Stimulated activated CD4-positive, alpha-beta T cell treated with anti-CD3 and anti-CD28 coated beads, Interleukin-4, amount 100 ng/mL, for 48 hours (primary cell): ENCODE measurements around the gene PNRC2.
"Not testable (repeated sequence)": the region's sequence is repeated elsewhere in the genome, so short reads cannot be mapped to it uniquely, and the experiment has no call there.

Experiments used
- DNase-seq, 2 donors: peaks; one replicate each; pipeline ENCODE4 v3.0.0-alpha.2; 2020; ENCODE audit warnings: low read depth in 2 of 2

Gene PNRC2

DNA sequence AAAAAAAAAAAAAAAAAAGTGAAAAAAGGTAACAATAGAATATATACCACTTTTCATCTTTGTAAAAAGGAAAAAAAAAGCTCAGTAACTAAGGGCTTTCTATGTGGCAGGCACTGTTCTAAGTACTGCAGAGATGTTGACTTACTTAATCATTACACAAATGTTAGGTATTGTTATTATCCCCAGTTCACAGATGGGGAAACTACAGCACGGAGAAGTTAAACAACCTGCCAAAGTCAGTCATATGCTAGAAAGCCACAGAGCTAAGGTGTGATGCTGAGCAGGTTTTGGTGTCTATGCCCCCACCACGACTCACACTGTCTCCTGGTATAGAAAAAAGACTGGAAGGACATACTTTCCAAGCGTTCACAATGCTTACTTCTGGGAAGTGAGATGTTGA lies 6.6 kb upstream of the PNRC2 start:
- no peak for DNase-seq

DNA sequence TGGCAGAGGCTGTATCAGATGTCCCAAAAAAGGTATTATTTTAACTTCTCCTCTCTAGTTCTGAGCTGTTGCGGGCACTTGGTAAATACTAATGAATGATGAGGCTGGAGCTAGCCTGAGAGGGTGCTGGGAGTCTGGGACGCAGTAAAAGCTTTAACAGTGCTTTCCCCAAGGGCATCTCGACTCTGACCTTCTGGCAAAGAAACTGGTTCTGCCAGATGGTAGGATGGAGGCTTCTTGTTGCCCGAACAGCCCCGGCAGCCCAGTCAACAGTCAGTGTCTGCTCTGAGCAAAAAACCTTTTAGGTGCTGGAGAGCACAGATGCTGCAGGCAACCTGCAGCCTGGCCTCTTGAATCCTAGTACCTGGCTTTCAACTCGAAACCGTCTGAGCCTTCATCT lies 2.5 kb upstream of the PNRC2 start:
- DNase-seq = no peak

DNA sequence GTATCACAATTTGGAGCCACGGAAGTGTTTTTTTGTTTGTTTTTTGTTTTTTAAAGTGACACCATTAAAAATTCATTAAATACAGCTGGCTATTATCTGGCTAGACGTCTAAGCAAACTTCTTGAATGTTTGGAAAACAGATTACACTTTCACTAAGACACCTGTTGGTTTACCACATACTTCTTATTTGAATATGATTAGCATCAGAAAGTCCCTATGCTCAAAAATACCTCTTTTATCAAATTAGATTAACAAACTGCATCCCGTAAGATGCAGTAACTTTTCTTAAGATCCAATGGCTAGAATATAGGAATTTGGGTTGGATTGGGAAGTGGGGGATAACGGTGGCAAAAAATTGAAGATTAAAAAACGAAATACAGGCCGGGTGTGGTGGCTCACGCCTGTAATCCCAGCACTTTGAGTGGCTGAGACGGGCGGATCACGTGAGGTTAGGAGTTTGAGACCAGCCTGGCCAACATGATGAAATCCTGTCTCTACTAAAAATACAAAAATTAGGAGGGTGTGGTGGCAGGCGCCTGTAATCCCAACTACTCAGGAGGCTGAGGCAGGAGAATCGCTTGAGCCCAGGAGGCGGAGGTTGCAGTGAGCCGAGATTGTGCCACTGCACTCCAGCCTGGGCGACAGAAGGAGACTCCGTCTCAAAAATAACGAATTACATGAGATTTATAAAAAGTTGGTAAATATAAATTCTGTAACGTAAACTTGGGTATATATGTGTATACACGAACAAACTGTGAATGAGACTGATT lies 1.4 kb upstream of the PNRC2 start:
- not testable (repeated sequence) for DNase-seq

DNA sequence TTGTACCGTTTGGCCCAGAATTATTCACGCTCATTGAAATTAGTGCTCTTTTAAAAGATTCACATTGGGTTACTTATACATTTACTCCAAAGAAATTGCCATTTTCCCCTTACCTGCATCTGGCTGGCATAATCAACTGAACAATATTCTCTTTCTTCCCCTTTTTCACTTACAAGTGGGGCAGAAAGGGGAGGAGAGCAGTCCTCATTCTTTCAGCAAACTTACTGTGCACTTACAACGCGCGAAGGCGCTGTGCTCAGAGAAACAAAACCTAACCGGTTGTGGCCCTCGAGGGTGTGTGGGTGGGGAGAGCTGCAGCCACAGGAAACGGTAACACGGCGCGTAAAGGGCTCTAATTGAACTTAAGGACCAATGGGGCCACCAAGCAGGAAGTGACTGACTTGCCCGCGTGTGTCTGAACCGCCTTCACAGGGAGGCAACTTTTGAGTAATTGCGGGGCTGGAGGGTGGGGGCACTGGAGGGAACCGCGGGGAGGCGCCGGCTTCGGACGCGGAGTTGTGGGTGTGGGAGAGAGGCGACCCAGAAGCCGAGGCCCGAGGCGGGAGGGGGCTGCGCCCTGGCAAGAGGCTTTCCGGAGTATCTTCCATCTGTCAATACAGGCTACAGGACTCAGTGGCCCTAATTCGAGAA lies 693 bp upstream of the PNRC2 start:
- peak; percentile 87 to 91 for DNase-seq

DNA sequence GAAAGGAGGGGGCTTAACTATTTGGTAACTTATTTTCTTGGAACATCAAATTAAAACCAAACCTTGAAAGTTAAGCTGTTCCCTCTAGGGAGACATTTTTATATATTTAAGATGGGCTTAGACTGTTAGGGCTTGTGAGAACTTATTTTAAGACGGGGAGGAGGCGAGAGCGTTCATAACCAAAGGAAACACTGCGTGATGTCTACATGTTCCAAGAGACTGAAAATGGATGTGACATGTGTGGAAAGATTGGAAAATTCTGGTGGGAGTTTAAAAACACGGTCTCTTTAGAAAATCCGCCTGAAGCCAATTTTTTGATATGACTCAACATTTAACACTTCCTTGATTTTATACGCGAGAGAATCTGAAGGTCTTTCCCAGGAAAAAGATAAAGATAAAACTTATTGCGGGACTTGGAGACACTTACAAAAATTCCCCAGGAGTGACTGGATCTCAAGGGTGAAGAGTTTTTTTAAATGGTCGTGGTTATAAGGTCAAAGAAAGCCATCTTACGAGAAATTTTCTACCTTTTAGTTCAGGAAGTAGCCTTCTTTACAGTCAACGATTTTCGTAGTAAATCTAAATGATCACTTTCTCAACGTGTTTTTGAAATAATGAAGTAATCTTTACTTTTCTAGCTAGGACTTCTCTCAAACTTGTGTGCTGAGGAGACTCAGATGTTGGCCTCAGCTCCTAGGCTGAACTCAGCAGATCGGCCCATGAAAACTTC lies 828 bp downstream of the PNRC2 start:
- no peak for DNase-seq

DNA sequence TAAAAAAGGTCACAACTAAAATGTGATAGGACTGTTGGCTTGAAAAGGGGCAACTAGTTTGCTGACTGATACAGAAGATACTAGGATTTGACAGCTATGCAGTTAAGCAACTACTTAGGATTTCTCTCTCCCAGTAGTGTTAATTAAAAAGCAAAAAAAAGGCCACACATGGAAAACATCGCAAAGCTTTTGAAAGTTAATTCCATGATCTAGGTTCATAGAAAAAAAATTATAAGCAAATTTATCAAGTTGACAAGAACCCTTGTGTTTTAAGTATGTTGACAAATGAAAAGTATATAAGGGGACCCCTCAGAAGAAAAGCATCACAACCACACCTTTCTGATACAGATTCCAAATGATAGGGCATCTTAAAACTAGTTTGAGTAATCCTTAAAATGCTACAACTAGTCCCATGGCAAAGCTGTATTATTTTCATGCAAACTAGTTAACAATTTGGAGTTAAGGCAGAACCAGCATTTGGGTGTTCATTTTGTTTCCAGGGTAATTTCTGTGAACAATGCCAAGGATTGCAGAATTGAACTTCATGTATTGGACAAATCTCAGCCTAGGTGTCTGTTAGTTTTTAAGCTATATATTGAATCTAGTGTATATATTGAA lies 4.1 kb downstream of the PNRC2 start:
- no peak for DNase-seq

DNA sequence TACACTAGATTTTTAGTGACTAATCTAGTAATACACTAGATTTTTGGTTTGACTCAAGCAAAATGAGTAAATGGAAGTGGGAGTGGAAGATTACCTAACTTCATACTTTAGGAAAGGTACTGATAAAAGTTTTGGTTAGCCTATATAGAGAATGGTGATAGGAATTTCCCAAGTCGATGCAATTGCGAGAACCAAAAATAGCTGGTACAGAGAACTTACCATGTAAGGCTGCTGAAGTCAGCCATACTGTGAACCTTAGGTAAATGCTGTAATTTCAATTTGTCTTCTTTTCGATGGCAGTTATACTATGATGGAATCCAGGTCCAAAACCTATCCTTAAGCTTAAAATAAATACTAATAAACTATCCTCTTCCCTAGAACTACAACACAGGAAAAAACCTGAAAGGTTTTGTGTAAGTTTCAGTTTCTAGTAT lies 4.6 kb downstream of the PNRC2 start:
- DNase-seq = no peak

DNA sequence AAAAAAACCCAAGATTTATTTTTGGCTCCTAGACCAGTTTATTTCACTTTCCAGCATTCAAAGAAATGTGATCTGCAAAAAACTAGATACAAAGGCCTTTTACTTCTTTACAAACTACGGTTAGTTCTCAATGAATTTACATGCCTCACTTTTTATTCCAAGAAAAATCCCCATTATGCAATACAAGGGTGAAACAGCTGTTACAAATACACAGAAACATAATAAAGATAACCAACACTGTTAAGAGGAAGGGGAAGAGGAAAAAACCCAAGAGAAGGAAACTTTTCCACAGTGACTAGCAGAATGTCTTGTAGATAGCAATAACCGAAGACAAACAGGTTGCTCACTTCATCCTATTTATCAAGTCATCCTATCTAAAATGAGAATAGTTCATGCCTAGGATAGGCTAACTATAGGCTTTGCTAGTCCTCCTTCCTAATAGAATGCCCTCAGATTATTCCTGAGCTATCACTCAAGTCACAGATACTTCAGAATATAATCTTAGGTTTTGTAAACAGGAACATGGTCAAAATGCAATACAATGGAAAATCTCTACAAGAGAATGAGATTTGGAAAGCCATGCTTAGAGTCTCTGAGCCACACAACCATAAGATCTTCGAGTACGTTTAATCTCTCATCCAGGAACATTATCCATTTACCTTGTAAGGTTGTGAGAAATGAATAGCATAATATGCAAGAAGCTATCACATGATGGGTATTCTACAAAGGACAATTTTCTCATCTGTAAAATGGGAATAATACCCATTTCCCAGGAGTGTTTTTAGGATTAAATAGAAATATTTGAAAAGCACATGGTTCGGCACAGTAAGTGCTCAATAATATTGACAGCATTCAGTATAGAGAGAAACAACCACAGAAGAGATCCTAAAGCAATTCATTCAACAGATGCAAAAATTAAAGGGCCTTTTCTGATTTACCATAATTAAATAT lies 5.4 kb downstream of the PNRC2 start:
- DNase-seq = no peak

DNA sequence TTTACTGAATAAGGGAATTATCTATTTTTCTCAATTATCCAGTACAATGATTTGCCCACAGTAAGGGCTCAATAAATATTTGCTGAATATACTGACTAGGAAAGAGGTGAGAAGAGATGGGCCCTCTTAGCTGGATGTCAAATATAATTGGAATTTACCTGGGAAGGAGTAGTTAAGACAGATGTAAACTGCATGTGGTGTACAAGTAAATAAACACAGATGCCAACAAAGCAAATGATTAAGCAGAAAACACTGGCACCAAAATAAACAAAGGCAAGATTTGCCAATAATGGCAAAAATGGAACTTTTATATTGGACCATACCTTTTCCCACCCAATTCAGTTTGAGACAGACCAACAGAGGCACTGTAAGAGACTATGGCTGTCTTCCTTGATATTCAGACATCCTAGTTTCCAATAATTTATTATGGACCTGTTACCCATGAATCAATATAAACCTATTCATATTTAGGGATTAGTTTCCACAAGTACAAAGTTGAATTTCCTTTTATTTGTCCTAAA lies 7.4 kb downstream of the PNRC2 start:
- no peak for DNase-seq

DNA sequence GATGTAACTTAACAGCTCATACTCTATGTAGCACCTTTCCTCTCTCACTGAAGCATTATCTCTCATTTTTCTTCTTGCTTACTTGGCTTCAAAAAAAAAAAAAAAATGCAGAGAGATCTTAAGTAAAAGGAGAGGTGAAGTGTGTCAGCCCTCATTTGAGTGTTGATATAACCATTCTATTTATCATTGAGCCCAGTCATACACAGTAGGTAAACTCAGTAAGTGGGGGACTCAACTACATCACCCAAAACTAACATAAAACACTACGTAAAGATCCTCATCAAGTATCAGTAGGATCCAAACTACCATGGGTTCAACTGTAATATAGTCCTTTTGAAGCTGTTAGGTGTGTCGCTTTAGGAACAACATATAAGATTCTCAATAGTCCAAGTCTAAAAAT lies 8.2 kb downstream of the PNRC2 start:
- DNase-seq = no peak

DNA sequence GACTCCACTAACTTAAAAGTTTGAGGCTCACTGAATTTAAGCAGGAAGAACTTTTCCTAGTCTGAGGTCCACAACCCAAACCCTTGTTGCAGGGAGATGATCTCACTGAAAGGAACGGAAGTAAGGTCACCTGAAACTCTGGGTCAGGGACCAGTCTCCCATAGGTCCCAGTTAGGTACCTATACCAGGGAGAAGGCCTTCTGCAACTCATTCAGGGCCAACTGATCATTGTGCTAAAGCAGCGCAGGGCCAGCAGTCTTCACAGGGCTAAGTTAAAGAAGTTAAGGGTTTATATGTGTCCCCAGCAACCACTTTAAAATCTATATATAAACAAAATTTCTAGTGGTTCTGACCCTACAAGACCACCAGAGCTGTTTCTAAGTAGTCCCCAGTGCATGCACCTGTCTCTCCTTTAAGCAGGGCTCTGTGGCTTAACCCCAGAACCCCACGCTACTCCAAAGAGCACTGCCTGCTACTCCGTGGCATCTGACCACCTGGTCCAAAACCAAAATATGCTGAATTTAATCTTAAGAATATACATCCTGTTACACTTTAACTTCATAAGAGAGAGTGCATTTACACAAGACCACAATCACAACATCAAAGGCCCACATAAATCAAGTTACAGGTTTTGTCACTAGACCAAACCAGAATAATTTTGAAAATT lies 17.7 kb downstream of the PNRC2 start:
- no peak for DNase-seq

DNA sequence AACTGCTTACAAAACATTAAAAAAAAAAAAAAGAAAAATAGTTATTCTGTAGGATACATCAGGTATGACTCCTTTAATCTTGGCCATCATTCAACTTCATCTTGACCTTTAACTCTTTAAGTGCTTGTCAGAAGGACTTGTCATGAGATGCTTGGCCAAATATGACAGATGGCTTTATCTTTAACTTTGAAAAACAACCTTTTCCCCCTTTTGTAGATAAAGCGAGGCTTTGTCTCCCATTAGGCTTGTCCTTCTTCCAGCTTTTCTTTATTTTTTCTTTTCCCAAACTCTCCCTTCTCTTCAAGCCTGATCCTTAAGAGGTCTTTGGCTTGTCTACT lies 18.2 kb downstream of the PNRC2 start:
- no peak for DNase-seq

DNA sequence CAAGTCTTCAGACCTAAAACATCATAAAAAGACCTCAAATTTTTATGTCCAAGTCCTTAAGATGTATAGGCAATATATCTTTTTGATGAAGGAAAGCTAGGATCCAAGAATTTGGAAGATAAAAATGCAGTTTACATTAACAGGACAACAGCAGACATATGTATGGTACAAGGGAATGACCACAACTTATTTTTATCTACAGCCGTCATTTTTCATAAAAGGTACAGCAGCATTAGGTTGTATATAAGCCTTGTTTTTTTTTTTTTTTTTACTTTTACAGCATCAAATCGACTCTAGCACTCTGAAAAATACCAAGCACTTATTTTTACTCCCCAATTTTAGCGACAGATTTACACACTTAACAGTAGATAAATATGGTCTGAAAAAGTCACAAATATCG lies 19.2 kb downstream of the PNRC2 start:
- DNase-seq = no peak

DNA sequence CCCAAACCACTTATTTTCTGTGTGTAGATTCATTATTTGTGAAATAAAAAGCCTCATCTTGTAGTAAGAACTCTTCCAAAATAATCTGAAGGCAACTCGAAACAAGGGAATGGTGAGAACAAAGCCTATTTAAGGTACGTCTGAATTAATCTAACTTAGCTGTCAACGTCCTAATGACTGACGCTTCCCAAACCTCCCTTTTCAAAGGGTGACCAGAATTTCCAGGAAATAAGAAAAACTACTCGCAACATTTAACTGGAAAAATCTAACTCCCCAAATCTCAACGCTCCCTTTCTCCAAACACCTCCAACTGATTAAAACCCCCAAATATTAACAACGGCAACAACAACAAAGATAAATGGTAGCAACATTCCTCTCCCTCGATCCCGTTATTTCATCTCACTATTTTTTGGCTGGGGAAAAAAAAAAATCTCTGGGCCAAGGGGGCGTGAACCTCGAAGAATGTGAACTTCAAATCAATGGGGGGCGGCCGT lies 19.8 kb downstream of the PNRC2 start:
- no peak for DNase-seq

DNA sequence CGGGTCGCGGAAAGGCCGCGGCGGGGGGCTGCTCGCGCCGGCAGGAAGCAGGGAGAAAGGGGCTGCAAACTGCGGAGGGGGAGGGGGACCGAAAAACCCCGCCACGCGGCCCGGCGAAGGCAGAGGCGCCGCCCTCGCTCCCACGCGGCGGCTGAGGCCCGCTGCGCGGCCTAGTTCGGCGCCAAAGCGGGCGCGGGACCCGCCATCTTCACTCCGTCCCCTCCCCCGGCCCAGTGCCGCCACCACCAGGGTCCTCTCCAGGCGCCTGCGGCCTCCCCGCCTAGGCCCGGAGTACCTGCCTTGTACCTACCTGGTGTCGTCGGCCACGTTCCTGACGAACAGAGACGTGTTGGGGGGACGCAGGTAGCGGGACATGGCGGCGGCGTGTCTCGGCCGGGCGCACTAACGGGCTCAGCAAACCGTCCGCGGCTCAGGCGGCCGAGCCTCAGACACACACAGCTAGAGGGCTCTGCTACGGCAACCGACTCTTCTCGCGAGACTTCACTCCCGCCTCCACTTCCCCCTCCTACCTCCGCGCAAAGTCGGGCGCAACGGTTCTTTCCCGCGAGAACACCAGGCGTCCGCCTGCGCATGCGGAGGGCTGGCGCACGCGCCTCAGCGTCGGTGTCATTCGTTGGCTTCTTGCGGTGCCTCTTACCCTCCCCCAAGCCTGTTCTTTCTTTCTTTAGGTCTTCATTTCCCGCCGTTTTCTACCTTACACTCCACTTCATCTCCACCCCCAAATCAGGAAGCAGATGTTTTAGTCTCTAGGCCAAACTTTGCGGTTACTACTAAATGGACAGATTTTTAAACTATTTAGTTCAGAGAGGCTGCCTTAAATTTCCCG lies 20.5 kb downstream of the PNRC2 start, which contains the start of gene SRSF10:
TSS of gene SRSF10 (minus strand) at position 447 of the 847 bp plus-strand sequence. CDS start at position 375, 72 bp downstream.
- DNase-seq = peak; percentile 94 to 97

DNA sequence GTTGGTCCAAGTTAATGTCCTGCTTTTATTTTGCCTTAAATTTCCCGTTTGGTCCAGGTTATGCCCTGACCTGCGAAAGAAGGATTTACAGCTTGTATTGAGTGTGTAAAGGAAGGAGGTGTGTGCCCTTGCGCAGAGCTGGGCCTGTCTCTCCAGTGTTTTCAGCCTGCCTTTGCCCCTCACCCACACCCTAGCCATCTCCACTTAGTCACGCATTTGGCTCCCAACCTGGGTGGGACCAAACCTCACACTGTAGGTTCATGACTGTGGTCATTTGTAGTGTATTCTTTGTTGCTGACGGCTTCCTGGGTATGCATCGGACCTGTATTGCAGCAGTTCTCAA lies 21.1 kb downstream of the PNRC2 start:
- peak; percentile 47 to 68 for DNase-seq

DNA sequence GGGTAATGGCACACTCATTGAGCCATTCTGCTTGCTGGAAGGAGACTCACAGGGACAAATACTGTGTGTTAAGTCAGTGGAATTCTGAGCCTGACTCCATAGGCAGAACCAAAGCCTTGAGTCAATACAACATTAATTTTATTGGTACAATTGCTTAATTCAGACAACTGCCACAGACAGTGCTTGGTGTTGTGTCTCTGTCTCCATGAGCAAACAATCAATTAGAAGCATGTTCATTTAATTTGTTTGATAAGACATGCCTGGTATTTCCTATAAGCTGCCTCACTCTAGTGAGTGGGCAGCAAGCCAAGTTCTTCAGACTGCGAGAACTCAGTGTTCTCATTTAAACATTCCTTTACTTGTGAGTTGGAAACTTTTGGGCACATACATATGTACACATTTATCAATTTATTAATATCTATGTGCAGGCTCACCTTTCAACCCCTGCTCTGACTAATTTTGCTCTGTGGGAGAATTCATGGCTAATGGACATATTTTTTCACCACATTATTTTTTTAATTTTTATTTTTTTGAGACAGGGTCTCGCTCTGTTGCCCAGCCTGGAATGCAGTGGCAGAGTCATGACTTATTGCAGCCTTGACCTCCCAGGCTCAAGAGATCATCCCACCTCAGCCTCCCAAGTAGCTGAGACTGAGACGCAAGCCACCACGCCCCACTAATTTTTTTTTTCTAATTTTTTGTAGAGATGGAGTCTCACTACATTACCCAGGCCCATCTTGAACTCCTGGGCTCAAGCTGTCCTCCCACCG lies 25.0 kb downstream of the PNRC2 start:
- no peak for DNase-seq

DNA sequence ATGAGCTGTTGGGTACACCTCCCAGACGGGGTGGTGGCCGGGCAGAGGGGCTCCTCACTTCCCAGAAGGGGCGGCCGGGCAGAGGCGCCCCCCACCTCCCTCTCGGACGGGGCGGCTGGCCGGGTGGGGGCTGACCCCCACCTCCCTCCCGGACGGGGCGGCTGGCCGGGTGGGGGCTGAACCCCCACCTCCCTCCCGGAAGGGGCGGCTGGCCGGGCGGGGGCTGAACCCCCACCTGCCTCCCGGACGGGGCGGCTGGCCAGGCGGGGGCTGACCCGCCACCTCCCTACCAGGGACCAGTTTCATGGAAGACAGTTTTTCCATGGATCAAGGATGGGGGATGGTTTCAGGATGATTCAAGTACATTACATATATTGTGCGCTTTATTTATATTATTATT lies 27.4 kb downstream of the PNRC2 start:
- DNase-seq = not testable (repeated sequence)

DNA sequence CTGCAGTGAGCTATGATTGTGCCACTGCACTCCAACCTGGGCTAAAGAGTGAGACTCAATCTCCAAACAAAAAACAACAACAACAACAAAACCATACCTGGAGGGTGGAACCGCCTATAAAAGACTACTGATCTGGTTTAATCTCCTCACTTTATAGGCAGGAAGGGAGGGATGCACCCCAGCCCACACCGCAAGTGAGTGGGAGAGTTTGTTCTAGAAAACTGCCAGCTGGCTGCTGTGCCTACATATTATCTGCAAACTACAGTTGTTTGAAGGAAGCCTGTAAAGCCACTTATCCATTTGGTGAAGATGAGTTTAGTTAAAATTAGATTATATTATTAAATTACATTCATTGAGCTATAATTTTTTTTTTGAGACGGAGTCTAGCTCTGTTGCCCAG lies 29.6 kb downstream of the PNRC2 start:
- DNase-seq = no peak
